CD4-positive, alpha-beta T cell treated with Interleukin-6 at 100 ng/mL for 8 hours (primary cell): ENCODE results near the gene UGT1A9.

Source experiments
- DNase-seq: peaks from one replicate; pipeline ENCODE4 v3.0.0-alpha.2; 2020; ENCODE audit warnings: mixed read lengths, low spot score

UGT1A9 gene

DNA sequence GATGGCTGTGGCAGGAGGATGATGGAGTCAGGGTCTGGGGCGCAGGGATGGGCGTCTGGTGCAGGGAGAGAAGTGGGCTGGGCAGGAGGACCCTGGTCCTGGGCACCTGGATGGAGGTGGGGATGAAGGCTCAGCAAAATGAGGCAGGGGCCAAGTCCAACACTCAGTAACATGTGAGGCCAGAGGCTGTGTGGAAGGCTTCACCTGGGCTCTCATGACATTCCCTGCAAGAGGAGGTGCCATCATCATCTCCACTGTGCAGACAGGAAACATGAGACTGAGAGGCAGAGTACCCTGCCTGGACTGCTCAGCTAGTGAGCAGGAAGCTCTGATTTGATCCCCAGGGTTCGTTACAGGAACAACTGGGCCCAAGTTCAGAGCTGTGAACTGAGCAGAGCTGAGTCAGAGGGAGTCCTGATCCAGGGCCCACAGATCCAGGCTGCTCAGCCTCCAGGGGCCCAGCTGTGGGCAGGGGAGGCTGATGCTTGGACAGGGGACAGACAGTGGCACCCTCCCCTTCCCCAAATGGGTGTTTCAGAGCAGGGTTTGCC lies 145.7 kb downstream of the UGT1A9 start:
- DNase-seq: no peak

DNA sequence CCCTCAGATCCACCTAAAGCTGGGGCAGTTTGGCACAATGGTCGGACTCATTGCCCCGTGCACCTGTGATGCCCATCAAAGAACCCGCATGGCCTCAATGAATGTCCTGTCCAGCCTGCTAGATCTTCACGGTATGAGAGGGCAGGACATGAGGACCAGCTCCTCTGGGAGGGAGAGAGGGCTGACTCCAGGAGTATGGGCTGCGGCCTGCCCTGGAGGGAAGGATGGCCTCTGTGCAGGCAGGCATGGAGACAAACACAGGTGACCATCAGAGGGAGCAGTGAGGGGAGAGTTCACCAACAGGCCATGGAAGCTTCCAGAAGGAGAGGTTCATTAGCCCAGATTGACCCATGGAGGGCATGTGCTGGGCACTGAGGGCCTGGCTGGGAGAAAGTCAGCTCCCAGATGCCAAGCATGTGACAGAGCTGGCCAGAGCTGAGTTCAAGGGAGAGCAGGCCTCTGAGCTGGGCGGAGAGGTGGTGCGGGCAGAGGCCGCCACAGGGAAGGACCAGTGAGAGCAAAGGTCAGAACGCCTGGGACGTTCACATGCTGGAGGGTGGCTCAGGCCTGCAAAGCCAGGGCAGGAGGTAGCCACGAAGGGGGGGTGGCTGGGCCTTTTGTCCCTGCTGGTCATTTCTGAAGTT lies 146.4 kb downstream of the UGT1A9 start:
- no peak for DNase-seq

DNA sequence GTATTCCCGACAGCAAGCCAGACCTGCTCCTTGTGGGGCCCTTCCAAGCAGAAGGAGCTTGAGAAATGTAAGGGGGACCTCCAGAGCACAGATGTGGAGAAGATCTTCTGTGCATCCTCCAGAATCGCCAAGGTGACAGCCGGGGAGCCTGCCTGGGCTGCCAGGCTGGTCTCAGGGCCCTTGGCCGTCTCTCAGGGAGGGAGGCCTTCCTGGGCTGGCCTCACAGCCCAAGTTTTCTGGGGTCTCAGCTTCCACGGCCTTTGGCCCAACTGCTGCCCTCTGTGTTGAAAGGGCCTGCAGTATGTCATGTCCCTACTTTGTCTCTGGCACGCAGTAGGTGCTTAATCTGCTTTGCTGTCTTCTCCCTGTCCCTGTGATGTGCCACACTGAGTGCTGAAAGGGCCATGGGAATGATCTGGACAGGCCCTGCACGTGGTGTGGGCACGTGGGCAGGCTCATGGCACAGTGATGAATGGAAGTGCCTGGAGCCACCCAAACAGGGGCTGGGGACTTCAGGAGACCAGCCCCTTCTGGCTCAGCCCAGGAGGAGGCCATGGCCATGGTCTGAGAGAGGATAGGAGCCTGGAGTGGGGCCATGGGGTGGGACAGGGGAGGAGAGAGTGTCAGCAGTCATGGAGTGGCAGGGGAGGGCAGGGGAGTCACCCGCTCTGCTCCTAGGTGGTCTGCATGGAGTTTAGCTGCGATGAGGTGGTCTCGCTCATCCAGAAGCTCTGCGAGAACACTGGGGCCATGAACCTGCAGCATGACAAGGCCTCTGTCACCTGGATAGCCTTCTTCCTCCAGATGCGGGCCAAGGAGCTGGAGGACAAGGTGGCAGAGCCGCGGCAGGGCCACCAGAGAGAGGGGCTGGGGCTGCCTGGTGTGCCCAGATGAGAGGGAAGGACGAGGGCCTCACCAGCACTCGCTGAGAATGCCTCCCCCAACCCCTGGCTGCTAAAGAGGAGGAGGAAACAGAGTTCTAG lies 147.2 kb downstream of the UGT1A9 start:
- DNase-seq: no peak

DNA sequence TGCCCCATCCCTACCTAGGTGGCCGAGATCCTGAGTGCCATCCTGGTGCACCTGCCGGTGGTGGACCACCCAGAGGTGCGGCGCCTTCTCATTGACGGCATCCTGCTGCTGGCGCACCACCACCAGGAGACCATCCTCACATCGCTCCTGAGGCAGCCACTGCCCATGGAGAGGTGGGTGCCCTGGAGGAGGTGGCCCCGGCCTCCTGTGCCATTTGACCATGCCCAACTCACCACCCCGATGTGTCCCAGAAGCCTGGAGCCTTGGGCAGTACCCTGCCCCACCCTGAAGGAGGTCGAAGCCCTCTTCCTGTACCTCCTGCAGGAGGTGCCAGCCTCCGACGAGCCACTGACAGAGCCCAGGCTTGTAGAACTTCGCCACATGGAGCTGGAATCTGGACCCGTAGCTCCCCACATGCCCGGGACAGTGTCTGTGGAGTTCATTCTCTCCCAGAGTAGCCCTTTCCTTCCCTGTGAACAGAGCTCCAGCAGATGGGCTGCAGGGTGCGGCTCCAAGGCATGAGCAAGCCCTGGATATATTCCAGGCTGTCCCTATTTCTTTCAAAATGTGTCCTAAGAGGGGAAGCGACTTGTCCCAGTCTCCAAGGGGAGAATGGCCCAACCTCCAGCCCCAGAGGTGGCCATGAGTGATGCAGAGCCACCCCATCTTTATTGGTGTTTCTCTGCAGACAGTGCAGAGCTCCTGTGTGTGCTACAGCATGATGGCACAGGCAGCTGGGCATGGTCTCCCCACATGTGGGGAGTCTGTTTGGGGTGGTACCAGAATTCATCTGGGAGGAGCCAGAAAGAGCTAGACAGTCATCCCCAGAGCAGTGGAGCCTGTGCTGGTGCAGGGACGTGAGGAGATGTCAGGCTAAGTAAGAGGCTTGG lies 148.4 kb downstream of the UGT1A9 start:
- no peak for DNase-seq

DNA sequence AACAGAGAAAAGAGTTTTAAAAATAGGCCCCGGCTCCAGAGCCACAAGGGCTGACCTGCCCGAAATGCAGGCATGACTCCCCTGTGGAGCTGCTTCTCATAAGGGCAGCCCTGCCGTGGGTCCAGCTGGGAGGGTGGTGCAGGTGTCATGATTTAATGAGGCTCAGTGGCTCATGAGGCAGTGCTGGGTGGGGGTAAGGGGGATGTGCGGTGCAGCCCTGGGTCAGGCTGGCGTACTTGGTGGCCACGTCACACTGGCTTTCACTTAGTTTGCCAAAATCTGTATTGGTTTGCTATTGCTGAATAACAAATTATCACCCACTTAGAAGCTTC lies 149.0 kb downstream of the UGT1A9 start:
- no peak for DNase-seq

DNA sequence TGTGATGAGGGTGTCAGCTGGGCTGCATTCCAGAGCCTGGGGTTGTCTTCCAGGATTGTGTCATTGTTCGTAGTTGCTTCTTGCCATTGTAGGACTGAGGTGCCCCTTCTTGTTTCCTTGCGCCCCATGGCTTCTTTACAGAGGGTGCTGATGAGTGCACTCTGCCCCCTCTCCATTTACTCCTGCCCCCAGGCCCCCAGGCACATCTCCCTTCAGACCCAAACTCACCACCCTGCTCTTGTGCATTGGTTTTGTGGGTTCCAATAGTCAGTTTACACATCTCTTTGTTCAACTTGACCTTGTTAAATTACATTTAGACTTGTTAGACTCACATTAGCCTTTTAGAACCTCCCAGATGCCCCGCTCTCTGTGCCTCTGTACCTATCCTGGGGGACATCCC lies 149.5 kb downstream of the UGT1A9 start:
- DNase-seq: no peak

DNA sequence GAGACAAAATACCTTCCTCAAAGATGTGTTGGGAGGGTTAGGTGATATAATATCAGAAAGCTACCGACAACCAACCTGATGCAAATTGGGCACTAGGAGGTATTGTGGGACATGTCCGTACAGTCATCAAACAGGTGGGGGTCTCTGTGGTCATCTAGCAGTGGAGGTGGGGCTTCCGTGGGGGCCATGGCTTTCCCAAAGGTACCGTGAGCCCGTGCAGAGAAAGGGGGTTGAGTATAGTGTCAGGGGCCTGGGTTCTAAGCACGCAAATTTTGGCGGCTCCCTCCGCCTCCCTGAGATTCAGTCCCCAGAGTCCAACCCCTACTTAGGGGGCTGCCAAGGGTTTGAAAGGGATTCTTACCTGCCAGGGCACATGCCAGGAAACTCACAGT lies 150.0 kb downstream of the UGT1A9 start:
- no peak for DNase-seq

DNA sequence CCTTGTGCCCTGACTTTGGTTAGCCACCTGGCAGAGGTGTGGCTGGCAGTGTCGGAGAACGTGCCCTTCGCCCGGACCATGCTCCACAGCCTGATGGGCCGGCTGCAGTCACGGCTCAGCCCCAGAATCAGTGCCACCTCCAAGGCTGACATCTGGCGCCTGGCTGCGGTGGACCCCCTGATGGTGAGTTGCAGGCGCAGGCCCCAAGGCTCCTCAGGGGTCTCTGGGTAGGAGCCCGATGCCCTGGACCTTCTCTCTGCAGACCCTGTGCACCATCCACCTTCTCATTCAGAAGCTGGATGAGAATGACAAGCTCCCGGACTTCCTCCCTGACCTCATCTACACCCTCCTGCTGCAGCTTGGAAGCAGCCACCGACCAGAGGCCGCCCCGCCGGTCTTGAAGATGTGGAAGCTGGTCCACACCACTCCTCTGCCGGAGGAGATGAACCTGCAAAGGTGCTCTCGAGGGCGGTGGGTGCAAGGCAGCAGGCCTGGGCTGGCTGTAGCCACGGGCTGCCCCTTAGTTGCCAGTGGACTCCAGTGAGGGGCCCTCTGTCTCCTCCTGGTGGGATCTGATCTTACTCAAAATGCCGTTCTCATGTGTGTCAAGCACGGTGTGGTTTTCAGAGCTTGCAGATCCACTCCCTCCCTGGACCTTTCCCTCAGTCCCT lies 150.5 kb downstream of the UGT1A9 start:
- no peak for DNase-seq
